Tibial nerve (tissue), 3 donors: ENCODE data around the gene WDR1.

Source experiments
- POLR2A ChIP-seq, 2 donors: fragments of 450-650 bp; IDR thresholded peaks; one replicate each; pipeline ENCODE4 v1.6.1; 2017; ENCODE audit warnings: antibody characterized with exemption in 2 of 2, mild to moderate bottlenecking in 2 of 2, moderate library complexity in 2 of 2
- TF ChIP-seq, protein P1 (sequence below), 5 experiments: fragments of 200-600 bp in 3 of 5; fragments of 450-650 bp in 2 of 5; sonication (generic) in 3 of 5; IDR thresholded peaks; one replicate each; pipeline ENCODE4 v1.5.1; 2016 to 2019; ENCODE audit warnings: antibody characterized with exemption in 5 of 5, mild to moderate bottlenecking in 3 of 5, moderate library complexity in 2 of 5

DNA sequence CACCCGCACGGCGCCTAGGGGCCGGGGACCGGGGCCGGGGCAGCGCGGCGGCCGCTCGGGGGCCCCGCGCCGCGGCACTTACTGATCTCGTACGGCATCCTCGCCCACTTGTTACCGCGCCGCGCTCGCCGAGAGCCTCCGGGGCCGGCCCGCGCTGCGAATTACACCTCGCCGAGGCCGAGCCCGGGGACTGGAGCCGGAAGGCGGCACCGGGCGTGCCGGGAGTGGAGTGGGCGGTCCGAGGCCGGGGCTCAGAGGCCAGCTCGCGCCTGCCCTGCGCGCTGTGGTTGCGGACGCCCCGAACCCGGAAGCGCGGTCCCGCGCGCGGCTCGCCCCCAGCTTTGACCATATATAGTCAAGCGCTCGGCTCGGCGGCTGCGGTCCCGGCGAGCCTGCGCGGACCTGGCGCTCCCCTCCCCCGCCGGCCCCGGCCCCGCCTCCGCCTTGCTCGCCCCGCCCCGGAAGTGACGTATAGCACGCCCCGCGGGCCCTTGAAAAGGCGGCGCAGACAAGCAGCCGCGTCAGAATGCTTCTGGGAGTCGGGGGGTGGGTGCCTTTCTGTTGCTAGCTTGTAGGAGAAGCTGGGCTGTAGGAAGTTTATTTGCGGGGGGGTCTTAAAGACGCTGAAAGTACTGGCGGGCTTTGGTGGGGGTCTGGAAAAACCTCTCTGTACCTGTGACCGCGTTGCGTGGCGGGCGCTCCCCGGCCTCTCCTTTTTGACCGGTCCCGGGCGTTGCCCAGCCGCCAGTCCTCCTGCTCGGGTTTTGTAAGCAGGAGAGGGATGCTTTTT, at the start of gene WDR1:
- TF ChIP-seq, protein P1, sequence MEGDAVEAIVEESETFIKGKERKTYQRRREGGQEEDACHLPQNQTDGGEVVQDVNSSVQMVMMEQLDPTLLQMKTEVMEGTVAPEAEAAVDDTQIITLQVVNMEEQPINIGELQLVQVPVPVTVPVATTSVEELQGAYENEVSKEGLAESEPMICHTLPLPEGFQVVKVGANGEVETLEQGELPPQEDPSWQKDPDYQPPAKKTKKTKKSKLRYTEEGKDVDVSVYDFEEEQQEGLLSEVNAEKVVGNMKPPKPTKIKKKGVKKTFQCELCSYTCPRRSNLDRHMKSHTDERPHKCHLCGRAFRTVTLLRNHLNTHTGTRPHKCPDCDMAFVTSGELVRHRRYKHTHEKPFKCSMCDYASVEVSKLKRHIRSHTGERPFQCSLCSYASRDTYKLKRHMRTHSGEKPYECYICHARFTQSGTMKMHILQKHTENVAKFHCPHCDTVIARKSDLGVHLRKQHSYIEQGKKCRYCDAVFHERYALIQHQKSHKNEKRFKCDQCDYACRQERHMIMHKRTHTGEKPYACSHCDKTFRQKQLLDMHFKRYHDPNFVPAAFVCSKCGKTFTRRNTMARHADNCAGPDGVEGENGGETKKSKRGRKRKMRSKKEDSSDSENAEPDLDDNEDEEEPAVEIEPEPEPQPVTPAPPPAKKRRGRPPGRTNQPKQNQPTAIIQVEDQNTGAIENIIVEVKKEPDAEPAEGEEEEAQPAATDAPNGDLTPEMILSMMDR (IDR thresholded peaks at IDR 0.05), result peak in 1 of 5 experiments; percentile 17
- peak; percentile 96 to 98 for TF ChIP-seq POLR2A (IDR thresholded peaks at IDR 0.05)
